SK-N-SH treated with all-trans-retinoic acid at 6 μM for 48 hours (cell line): ENCODE results near the gene PGAM5.

Experiments
- ATAC-seq: fragments of 200-7000 bp; cut with Tn5 transposase; 3 replicates; pipeline ENCODE4 v1.9.1; 2020; ENCODE audit warnings: mild to moderate bottlenecking, moderate library complexity
- ARNTL ChIP-seq: fragments of 450-650 bp; formaldehyde crosslinking; IDR thresholded peaks from 2 replicates; pipeline ENCODE4 v1.5.0; 2020; ENCODE audit warnings: low read depth, mild to moderate bottlenecking, moderate library complexity, borderline replicate concordance
- CSDC2 ChIP-seq: fragments of 250-450 bp; sonication (Bioruptor Pico); IDR thresholded peaks from 2 replicates; pipeline ENCODE4 v1.5.0; 2020; ENCODE audit warnings: mild to moderate bottlenecking, moderate library complexity
- GLIS3 ChIP-seq: fragments of 250-450 bp; sonication (Bioruptor Pico); IDR thresholded peaks from 2 replicates; pipeline ENCODE4 v1.5.0; 2020; ENCODE audit warnings: mild to moderate bottlenecking, moderate library complexity
- ISL1 ChIP-seq: fragments of 250-450 bp; sonication (Bioruptor Pico); IDR thresholded peaks from 2 replicates; pipeline ENCODE4 v2.1.2; 2022; ENCODE audit warnings: mild to moderate bottlenecking, moderate library complexity
- PPARA ChIP-seq: fragments of 250-450 bp; sonication (Bioruptor Pico); IDR thresholded peaks from 2 replicates; pipeline ENCODE4 v1.5.0; 2020; ENCODE audit warnings: mild to moderate bottlenecking, borderline replicate concordance
- SNAI2 ChIP-seq: fragments of 250-450 bp; sonication (Bioruptor Pico); IDR thresholded peaks from 2 replicates; pipeline ENCODE4 v1.5.0; 2020; ENCODE audit warnings: mild to moderate bottlenecking, moderate library complexity
- TCF4 ChIP-seq: fragments of 250-450 bp; sonication (Bioruptor Pico); IDR thresholded peaks from 2 replicates; pipeline ENCODE4 v1.8.0; 2021; ENCODE audit warnings: mild to moderate bottlenecking, moderate library complexity, borderline replicate concordance
- TOX ChIP-seq: fragments of 250-450 bp; sonication (Bioruptor Pico); IDR thresholded peaks from 2 replicates; pipeline ENCODE4 v1.8.0; 2021; ENCODE audit warnings: mild to moderate bottlenecking, moderate library complexity, borderline replicate concordance
- ZC3H10 ChIP-seq: fragments of 250-450 bp; sonication (Bioruptor Pico); IDR thresholded peaks from 2 replicates; pipeline ENCODE4 v1.5.1; 2021; ENCODE audit warnings: mild to moderate bottlenecking, moderate library complexity
- ZFP3 ChIP-seq: fragments of 250-450 bp; sonication (Bioruptor Pico); IDR thresholded peaks from 2 replicates; pipeline ENCODE4 v1.5.0; 2020; ENCODE audit warnings: mild to moderate bottlenecking, moderate library complexity
- ZFP30 ChIP-seq: fragments of 450-650 bp; formaldehyde crosslinking; IDR thresholded peaks from 2 replicates; pipeline ENCODE4 v1.5.0; 2022; ENCODE audit warnings: mild to moderate bottlenecking, moderate library complexity
- ZNF565 ChIP-seq: fragments of 450-650 bp; formaldehyde crosslinking; conservative IDR thresholded peaks from 2 replicates; pipeline ENCODE4 v1.5.0; 2020; ENCODE audit warnings: low read depth, mild to moderate bottlenecking, moderate library complexity
- ZNF70 ChIP-seq: fragments of 450-650 bp; formaldehyde crosslinking; IDR thresholded peaks from 2 replicates; pipeline ENCODE4 v1.5.0; 2020; ENCODE audit warnings: mild to moderate bottlenecking, moderate library complexity
- ZNF8 ChIP-seq: fragments of 450-650 bp; formaldehyde crosslinking; IDR thresholded peaks from 2 replicates; pipeline ENCODE4 v1.5.0; 2020; ENCODE audit warnings: mild to moderate bottlenecking, moderate library complexity
- TF ChIP-seq, protein P1 (sequence below): fragments of 250-450 bp; sonication (Bioruptor Pico); IDR thresholded peaks from 2 replicates; pipeline ENCODE4 v1.5.0; 2020; ENCODE audit warnings: mild to moderate bottlenecking, moderate library complexity
- TF ChIP-seq, protein P2 (sequence below): fragments of 250-450 bp; sonication (Bioruptor Pico); IDR thresholded peaks from 2 replicates; pipeline ENCODE4 v1.5.1; 2020; ENCODE audit warnings: low read depth, mild to moderate bottlenecking, moderate library complexity
- TF ChIP-seq, protein P3 (sequence below): fragments of 250-450 bp; sonication (Bioruptor Pico); IDR thresholded peaks from 2 replicates; pipeline ENCODE4 v1.8.0; 2020; ENCODE audit warnings: mild to moderate bottlenecking, moderate library complexity, borderline replicate concordance
- TF ChIP-seq, protein P4 (sequence below): fragments of 250-450 bp; sonication (Bioruptor Pico); IDR thresholded peaks from 2 replicates; pipeline ENCODE4 v1.5.1; 2021; ENCODE audit warnings: mild to moderate bottlenecking, moderate library complexity

PGAM5 gene

DNA sequence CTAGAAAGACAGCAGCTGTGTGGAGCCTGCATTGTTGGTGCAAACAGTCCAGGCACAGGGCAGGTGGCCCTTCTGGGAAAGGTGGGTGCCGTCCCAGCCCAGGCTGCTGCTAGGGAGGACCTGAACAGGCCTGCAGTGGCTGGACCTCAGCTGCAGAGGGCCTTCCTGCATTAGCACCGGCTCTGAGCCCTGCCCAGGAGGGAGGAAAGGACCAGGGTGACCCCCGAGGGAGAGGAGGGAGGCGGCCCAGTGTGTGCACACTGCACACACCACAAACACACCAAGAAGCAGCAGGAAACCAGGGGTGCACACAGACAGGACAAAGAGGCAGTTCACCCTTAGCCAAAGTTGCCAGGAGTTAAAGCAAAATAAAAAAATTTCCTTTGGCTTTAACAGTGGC, 8.0 kb upstream of the PGAM5 start (continued):
- TF ChIP-seq, protein P1, sequence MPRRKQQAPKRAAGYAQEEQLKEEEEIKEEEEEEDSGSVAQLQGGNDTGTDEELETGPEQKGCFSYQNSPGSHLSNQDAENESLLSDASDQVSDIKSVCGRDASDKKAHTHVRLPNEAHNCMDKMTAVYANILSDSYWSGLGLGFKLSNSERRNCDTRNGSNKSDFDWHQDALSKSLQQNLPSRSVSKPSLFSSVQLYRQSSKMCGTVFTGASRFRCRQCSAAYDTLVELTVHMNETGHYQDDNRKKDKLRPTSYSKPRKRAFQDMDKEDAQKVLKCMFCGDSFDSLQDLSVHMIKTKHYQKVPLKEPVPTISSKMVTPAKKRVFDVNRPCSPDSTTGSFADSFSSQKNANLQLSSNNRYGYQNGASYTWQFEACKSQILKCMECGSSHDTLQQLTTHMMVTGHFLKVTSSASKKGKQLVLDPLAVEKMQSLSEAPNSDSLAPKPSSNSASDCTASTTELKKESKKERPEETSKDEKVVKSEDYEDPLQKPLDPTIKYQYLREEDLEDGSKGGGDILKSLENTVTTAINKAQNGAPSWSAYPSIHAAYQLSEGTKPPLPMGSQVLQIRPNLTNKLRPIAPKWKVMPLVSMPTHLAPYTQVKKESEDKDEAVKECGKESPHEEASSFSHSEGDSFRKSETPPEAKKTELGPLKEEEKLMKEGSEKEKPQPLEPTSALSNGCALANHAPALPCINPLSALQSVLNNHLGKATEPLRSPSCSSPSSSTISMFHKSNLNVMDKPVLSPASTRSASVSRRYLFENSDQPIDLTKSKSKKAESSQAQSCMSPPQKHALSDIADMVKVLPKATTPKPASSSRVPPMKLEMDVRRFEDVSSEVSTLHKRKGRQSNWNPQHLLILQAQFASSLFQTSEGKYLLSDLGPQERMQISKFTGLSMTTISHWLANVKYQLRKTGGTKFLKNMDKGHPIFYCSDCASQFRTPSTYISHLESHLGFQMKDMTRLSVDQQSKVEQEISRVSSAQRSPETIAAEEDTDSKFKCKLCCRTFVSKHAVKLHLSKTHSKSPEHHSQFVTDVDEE = no peak
- no peak for TF ChIP-seq ZFP3
- no peak for TF ChIP-seq ZNF8

DNA sequence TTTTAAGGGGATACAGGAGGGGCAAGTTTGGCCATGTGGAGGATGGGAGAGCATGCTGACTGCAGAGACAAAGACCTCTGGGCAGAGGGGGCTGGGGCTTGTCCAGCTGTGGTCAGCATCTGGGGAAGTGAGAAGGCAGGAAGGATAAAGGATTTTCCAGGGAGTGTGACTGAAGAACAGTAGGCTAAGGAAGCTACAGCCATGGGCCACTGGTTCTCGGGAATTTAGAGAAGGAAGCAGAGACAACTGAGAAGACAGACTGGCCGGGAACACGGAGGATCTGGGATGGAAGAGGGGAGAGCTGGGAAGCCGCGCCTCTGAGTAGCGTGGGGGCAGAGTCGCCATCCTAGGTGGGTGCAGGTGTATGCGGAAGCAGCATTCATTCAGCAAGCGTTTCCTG, 7.0 kb upstream of the PGAM5 start:
- no peak for ATAC-seq
- TF ChIP-seq TOX (no peak), ZC3H10 (CRISPR knock-in tag) (no peak), ZNF70 (CRISPR knock-in tag) (no peak), SNAI2 (no peak)
- TF ChIP-seq, protein P2, sequence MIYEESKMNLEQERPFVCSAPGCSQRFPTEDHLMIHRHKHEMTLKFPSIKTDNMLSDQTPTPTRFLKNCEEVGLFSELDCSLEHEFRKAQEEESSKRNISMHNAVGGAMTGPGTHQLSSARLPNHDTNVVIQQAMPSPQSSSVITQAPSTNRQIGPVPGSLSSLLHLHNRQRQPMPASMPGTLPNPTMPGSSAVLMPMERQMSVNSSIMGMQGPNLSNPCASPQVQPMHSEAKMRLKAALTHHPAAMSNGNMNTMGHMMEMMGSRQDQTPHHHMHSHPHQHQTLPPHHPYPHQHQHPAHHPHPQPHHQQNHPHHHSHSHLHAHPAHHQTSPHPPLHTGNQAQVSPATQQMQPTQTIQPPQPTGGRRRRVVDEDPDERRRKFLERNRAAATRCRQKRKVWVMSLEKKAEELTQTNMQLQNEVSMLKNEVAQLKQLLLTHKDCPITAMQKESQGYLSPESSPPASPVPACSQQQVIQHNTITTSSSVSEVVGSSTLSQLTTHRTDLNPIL (CRISPR knock-in tag) = no peak
- TF ChIP-seq, protein P3, sequence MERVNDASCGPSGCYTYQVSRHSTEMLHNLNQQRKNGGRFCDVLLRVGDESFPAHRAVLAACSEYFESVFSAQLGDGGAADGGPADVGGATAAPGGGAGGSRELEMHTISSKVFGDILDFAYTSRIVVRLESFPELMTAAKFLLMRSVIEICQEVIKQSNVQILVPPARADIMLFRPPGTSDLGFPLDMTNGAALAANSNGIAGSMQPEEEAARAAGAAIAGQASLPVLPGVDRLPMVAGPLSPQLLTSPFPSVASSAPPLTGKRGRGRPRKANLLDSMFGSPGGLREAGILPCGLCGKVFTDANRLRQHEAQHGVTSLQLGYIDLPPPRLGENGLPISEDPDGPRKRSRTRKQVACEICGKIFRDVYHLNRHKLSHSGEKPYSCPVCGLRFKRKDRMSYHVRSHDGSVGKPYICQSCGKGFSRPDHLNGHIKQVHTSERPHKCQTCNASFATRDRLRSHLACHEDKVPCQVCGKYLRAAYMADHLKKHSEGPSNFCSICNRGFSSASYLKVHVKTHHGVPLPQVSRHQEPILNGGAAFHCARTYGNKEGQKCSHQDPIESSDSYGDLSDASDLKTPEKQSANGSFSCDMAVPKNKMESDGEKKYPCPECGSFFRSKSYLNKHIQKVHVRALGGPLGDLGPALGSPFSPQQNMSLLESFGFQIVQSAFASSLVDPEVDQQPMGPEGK (CRISPR knock-in tag) = no peak
- TF ChIP-seq, all 23 proteins: peak for 0

DNA sequence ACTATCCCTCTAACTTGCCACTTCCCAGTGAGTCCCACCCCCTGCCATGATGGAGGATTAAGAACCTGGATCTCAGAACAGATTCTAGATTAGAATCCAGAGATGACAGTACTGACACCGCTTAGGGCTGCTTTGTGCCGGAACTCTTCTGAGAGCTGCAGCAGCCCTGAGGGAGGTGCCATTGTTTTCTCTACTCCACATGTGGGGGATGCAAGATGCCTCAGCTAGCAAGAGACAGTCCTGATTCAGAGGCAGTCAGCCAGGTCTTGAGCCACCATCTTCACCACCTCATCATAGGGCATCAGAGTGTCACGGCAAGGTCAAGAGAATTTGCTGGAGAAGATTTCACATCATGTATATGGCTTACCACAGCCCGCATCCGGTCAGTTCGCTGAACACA, 3.4 kb upstream of the PGAM5 start:
- TF ChIP-seq ZNF565 (CRISPR knock-in tag) = no peak
- no peak for TF ChIP-seq GLIS3 (CRISPR knock-in tag)
- TF ChIP-seq, protein P1 = no peak
- no peak for TF ChIP-seq ARNTL (CRISPR knock-in tag)
- no peak for TF ChIP-seq ISL1 (CRISPR knock-in tag)
- TF ChIP-seq CSDC2 = no peak
- no peak for TF ChIP-seq ZFP3
- TF ChIP-seq, protein P3 (CRISPR knock-in tag) = no peak
- no peak for TF ChIP-seq TCF4 (CRISPR knock-in tag)
- TF ChIP-seq, protein P4, sequence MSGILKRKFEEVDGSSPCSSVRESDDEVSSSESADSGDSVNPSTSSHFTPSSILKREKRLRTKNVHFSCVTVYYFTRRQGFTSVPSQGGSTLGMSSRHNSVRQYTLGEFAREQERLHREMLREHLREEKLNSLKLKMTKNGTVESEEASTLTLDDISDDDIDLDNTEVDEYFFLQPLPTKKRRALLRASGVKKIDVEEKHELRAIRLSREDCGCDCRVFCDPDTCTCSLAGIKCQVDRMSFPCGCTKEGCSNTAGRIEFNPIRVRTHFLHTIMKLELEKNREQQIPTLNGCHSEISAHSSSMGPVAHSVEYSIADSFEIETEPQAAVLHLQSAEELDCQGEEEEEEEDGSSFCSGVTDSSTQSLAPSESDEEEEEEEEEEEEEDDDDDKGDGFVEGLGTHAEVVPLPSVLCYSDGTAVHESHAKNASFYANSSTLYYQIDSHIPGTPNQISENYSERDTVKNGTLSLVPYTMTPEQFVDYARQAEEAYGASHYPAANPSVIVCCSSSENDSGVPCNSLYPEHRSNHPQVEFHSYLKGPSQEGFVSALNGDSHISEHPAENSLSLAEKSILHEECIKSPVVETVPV (CRISPR knock-in tag) = no peak
- TF ChIP-seq ZFP30 (CRISPR knock-in tag) = no peak
- TF ChIP-seq PPARA (CRISPR knock-in tag) = no peak
- no peak for TF ChIP-seq ZNF70 (CRISPR knock-in tag)
- TF ChIP-seq, protein P2 (CRISPR knock-in tag) = no peak
- no peak for TF ChIP-seq ZNF8
- TF ChIP-seq SNAI2 = no peak
- ATAC-seq = no peak
